ENCODE data around the gene NR2E1.

GRCh38 chr6:108118359-108118724 is 47.5 kb upstream of the NR2E1 start:
- TF ChIP-seq CTCF (IDR thresholded peaks at IDR 0.05; ENCODE audit: low read depth, low read length, poor library complexity, severe bottlenecking), result no peak
- TF ChIP-seq EZH2phosphoT487 (IDR thresholded peaks at IDR 0.05; ENCODE audit: borderline replicate concordance, low read length), result no peak
